Measurements from ENCODE around the gene IRF7.

Gene IRF7

DNA sequence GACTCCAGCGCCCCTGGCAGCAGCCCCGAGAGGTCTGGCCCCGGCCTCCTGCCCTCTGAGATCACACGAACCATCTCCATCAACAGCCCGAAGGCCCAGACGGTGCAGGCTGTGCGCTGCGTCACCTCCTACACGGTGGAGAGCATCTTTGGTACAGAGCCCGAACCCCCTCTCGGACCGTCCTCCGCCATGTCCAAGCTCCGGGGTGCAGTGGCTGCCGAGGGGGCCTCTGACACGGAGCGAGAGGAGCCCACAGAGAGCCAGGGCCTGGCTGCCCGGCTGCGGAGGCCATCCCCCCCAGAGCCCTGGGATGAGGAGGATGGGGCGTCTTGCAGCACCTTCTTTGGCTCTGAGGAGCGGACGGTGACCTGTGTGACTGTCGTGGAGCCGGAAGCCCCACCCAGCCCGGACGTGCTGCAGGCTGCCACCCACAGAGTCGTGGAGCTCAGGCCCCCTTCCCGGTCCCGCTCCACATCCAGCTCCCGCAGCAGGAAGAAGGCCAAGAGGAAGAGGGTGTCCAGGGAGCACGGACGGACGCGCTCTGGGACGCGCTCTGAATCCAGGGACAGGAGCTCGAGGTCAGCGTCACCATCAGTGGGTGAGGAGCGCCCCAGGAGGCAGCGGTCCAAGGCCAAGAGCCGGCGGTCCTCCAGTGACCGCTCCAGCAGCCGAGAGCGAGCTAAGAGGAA lies 7.6 kb downstream of the IRF7 start:
- DNase-seq, result no peak

DNA sequence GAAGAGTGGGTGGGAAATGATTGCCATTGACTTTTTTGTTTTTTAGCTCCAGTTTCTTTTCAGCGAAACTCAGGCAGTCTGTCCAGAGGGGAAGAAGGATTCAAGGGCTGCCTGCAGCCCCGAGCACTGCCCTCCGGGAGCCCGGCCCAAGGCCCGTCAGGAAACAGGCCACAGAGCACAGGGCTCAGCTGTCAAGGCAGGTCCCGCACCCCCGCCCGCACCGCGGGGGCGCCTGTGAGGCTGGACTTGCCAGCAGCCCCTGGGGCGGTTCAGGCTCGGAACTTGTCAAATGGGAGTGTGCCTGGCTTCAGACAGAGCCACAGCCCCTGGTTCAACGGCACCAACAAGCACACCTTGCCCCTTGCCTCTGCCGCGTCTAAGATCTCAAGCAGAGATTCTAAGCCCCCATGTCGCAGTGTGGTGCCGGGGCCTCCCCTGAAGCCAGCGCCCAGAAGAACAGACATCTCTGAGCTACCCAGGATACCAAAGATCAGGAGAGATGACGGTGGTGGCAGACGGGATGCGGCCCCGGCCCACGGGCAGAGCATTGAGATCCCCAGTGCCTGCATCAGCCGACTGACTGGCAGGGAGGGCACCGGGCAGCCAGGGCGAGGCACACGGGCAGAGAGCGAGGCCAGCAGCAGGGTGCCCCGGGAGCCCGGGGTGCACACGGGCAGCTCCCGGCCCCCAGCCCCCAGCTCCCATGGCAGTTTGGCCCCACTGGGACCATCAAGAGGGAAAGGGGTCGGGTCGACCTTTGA lies 8.6 kb downstream of the IRF7 start:
- no peak for DNase-seq

DNA sequence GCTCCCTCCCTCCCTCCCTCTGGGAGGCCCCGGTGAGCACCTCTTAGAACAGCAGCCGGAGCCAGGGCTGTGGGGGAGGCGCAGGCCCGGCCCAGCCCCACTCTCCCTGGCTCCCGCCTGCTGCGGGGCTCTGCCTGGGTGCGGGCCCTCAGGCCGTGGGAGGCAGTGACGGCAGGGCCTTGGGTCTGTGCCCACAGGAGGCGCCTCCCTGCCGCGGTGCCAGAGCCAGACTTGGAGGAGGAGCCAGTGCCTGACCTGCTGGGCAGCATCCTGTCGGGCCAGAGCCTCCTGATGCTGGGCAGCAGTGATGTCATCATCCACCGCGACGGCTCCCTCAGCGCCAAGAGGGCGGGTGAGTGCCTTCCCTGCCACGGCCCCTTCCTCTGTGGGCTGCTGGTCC lies 9.5 kb downstream of the IRF7 start:
- DNase-seq, result no peak

GRCh38 chr11:605286-606129 lies 10.2 kb downstream of the IRF7 start:
- no peak for DNase-seq

DNA sequence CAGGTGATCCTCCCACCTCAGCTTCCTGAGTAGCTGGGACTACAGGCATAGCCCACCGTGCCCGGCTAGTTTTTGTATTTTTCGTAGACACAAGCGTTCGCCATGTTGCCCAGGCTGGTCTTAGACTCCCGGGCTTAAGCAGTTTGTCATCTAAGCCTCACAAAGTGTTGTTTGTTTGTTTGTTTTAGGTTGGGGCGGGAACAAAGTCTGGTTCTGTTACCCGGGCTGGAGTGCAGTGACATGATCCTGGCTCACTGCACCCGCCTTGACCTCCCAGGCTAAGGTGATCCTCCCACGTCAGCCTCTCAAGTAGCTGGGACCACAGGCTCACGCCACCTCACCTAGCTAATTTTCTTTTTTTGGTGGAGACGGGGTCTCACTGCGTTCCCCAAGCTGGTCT lies 12.6 kb downstream of the IRF7 start:
- DNase-seq, result no peak

DNA sequence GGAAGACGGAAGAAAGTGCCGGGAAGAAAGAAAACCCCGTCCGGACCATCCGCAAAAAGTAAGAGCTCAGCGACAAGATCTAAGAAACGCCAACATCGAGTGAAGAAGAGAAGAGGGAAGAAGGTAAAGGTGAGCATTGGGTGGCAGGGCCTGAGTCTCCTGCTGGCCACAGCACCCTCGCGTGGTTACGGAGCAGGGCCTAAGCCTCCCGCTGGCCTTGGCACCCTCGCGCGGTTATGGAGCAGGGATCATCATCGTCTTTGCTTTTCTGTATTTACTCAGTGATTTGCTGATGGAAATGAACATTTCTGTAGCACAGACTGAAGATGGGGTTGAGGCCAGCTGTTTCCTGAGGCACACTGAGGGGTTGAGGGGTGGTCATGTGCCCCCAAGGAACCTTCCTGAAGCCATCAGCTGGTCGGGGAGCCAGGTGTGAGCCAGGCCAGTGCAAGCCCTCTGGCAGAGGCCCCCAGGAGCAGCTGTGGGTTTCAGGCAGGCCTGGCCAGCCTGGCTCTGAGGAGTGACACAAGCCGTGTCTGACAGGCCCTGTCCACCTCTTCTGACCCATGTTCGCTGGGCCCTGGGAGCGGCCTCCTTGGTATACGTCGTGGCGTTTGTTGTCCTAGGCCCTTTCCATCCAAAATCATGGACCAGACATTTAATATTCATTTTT lies 14.0 kb downstream of the IRF7 start:
- no peak for DNase-seq

- DNase-seq, result no peak
Measured at GRCh38 chr11:598005-598680, 17.6 kb downstream of the IRF7 start.

DNA sequence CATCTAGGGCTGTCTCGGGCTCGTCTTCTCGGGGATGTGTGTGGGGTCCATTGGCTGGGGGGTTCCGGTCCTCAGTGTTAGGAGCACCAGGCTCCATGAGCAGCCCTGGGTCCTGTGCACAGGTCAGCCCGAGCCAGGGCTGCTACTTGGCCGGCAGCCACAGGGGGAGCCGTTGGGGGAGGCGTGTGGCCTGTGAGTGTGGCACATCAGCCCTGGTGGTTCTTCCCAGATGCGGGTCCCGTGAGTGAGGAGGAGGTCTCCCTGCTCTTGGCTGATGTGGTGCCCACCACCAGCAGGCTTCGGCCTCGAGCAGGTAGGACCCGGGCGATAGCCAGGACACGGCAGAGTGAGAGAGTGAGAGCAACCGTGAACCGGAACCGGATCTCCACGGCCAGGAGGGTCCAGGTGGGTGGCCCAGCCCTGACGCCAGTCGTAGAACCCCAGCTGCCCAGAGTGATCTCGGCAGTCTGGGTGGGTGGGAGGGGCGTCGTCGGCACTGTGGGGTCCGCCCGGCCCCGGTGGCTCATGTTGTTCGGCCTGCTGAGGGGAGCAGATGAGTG lies 18.5 kb downstream of the IRF7 start:
- peak in 1 of 4 experiments; percentile 27 for DNase-seq

GRCh38 chr11:596374-596773 lies 19.4 kb downstream of the IRF7 start:
- DNase-seq, result no peak

DNA sequence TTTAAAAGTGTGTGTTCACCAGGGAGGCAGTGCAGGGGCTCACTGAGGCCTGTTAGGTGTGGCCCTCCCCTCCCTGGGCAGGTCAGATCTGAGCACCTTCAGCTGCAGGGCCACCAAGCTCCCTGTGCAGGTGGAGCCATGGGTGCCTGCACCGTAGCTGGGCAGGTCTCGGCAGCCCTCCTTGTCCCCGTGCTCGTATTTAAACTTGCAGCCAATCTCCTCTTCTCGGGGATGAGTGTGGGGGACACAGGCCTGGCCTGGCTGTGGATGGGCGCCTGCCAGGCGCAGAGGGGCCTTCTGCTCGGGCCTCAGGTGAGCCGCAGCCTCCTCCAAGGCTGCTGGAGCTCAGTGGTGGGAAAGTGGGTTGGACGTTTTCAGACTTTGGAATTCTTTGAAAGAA lies 20.4 kb downstream of the IRF7 start:
- no peak for DNase-seq

DNA sequence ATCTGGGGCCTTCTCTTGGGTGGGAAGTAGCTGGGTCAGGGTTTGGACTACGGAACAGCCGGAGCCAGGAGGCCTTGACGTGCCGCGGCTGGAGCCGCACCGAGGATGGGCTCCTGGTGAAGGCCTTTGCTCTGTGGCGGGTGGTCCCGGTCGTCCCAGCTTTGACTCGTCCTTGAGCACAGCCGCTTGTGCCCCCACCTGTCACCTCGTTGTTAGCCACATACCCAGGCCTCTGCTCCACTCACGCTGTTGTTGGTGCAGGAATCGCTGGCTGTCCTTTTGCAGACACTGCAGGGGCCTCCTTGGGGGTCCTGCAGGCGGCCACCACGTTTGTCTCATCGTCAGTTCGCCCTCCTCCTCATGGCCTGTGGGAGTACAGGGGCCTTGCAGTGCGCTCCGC lies 22.4 kb downstream of the IRF7 start:
- DNase-seq, result no peak

GRCh38 chr11:592918-593317 lies 22.8 kb downstream of the IRF7 start:
- no peak for DNase-seq

GRCh38 chr11:592501-592900 lies 23.2 kb downstream of the IRF7 start:
- no peak for DNase-seq

DNA sequence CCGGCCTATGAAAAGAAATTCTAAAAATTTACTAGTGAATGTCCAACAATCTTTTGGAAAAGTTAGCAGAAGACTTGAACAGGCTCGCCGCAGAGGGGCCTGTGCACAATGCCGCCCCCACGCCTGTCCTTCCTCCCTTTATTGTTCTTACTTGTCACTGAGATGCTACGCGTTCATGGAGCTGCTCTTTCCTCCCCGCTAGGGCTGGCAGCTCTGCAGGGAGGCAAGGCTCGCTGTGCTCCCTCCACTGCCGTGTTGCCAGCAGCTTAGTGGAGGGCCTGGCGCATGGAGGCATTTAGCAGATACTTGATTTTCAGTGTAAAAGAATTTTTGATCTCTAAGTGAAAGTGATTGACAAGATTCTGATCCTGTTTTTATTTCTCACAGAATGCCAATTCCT lies 24.8 kb downstream of the IRF7 start:
- DNase-seq, result no peak

GRCh38 chr11:589798-590197 lies 26.0 kb downstream of the IRF7 start:
- DNase-seq, result no peak

GRCh38 chr11:587978-588380 lies 27.8 kb downstream of the IRF7 start:
- DNase-seq, result peak; percentile 92 to 96 (median 92)

DNA sequence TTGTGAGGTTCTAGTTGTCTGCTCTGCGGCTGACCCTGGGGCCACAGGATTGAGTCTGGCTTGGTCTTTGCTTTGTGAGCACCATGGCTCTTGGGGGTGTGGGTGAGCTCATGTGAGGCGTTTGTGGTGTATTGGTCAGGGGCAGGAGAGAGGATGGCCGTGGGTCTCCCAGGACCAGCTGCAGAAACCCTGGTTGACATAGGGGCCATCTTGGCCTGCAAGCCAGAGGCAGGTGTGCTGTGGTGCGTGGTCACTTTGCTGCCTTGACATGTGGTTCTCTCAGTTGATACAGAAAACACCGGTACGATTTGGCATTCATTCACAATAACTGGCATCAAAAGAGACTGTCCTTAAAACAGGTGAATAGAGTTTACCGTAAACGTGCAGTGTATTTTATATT lies 28.2 kb downstream of the IRF7 start:
- no peak for DNase-seq

GRCh38 chr11:586376-587316 lies 29.1 kb downstream of the IRF7 start:
- peak in 2 of 4 experiments; percentile 28 to 39 for DNase-seq

DNA sequence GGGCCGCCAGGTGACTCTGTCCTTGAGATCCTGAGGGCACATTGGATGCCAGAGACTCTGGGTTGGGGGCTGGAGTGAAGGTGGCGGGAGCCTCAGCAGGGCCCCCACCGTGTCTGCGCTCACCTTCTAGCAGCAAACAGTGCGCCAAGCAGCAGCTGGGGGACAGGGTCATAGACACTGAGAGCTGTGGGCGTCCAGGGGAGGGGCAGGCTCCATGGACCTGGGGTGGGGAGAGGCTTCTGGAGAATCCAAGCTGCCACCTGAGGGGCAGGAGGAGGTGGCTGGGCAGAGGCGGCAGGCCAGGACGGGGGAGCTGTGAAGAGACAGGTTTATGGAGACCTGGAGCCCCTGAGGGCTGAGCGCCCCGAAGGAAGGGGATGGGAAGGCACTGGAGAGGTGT lies 31.5 kb downstream of the IRF7 start:
- no peak for DNase-seq

- DNase-seq, result no peak
Measured at GRCh38 chr11:581752-582151, 34.0 kb downstream of the IRF7 start.

DNA sequence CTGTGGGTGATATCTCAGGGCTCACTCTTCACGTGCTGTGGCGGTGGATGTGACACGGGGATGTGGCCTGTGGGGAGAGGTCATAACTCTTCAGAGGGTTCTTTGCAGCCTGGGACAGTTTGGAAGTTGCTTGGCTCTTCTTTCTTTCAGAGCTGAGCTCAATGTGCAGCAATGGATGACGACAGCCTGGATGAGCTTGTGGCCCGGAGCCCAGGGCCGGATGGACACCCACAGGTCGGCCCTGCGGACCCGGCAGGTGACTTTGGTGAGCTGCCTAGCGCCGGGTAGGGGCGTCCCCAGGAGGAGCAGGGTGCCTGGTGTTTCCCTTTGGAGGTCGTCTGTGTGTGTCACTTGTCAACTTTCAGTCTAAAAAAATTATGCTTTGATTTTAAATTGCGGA lies 34.4 kb downstream of the IRF7 start:
- no peak for DNase-seq

Measured in suppressor macrophage (primary cell).